Measurements from ENCODE around the gene MLPH. TPM values are rescaled to one million over a fixed set of nuclear protein-coding genes. Genes with fewer than 3 reads are reported as not detected.

Gene MLPH
- total and polyA plus RNA-seq, 2 of the 4 experiments (the other 2 are of a cell fraction), result 13.8 to 21.6 TPM

DNA sequence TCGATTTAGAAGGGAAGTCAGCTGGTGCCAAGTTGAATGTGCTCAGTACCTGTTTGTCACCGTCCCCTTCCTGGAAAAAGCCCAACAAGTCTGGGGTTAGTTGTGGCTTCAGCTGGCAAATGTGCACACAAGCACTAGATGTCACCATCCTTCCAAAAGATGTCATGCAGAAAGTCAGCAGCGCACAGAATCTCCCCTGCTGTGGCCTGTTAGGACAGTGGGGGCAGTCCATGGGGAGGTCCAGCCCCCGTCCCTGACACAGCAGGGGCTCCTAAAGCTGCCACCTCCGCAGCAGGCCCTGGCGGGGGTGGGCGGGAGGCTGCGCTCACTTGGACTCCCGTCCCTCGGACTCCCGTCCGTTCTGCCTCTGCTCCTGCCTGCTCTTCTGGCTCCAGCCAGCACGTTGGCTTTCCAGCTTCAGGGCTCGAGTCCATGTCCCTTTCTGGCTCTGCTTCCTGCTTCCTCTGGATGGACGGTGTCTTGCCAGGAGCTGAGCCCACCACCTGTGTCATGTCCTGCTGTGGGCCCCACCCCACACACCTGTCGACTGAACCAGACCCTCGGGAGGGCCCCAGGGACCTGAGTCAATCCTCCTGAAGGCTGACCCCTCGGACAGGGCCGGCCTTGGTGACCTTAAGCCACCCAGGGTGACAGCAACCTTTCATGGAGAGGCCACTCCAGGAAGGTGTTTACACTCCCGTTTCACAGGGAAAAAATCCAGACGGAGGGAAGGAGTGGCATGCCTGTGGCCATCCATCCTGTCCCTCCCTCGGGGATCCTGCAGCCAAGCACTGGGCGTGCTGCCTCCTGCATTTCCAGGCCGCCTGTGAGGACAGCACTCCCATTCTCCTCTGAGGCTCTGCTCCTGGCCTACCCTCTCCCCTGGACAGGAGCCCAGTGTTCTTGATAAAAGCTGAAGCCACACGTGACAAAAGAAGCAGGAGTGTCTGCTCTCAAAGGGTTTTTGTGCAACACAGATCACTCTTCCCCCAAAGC lies 95.0 kb downstream of the MLPH start:
- Histone ChIP-seq H3K4me2 (ENCODE audit: low read depth, low read length) (peak overlapping the region; percentile 38; the same call in 1 of the 2 replicates), H2AK9ac (replicated peaks; ENCODE audit: low read depth, low read length, poor library complexity) (peak overlapping the region; percentile 90), H4K20me1 (ENCODE audit: insufficient read depth, low read length) (no peaks in the 10 kb centered on the region), H2BK15ac (ENCODE audit: low read depth, low read length) (peak overlapping the region; percentile 62; the same call in 2 of the 3 replicates), H3K23ac (ENCODE audit: low read depth, low read length) (no peak overlapping the region), H3K4me3 (ENCODE audit: insufficient read depth, low read depth, low read length) (no peak overlapping the region), H3K18ac (ENCODE audit: low read depth, low read length) (no peak overlapping the region), H2BK20ac (ENCODE audit: low read depth, low read length) (0 out of 2 replicates have a peak overlapping the region, but pooled peaks have one; percentile 35), H3K27ac (ENCODE audit: insufficient read depth, low read length) (no peak overlapping the region), H3K56ac (ENCODE audit: extremely low read depth, insufficient read depth, low read length) (no peak overlapping the region), H4K5ac (ENCODE audit: low read depth, low read length) (no peak overlapping the region), H3K36me3 (ENCODE audit: control insufficient read depth, insufficient read depth, low read length) (no peaks in the 10 kb centered on the region), H3K14ac (replicated peaks; ENCODE audit: low read depth, low read length) (peak overlapping the region; percentile 43), H3K79me1 (ENCODE audit: low read depth in 1 of 2, low read length in 2 of 2) (no peaks in the 10 kb centered on the region), H3K9ac (ENCODE audit: low read depth, low read length) (no peak overlapping the region), H3K4me1 (ENCODE audit: control insufficient read depth, insufficient read depth, low read length) (no peaks in the 10 kb centered on the region), H2BK120ac (ENCODE audit: low read depth, low read length) (peak overlapping the region; percentile 61; the same call in 1 of the 2 replicates), H3K4ac (ENCODE audit: low read depth, low read length) (peak overlapping the region; percentile 65), H4K8ac (ENCODE audit: low read depth in 2 of 2, low read length in 2 of 2) (peak overlapping the region in 1 of 2 experiments; percentile 71; a peak in 1 of 4 replicates), H4K91ac (ENCODE audit: insufficient read depth, low read depth, low read length) (0 out of 2 replicates have a peak overlapping the region, but pooled peaks have one; percentile 5), H3K27me3 (ENCODE audit: control insufficient read depth, insufficient read depth, low read length) (peaks cover 4% of the 10 kb centered on the region; the same call in 1 of the 2 replicates), H3K9me1 (ENCODE audit: insufficient read depth, low read length) (0 out of 2 replicates have a peak, but pooled peaks cover 3% of the 10 kb centered on the region), H2AFZ (replicated peaks; ENCODE audit: low read length, poor library complexity) (peak overlapping the region; percentile 89), H2AK5ac (ENCODE audit: low read depth, low read length) (peak overlapping the region; percentile 80), H2BK5ac (ENCODE audit: low read depth, low read length, poor library complexity, severe bottlenecking) (no peak overlapping the region), H3K9me3 (ENCODE audit: control insufficient read depth, insufficient read depth, low read length) (no peaks in the 10 kb centered on the region)
- POLR2A ChIA-PET (ENCODE audit: unreplicated experiment), result interaction anchor here (0.6 to 0.8 kb wide), 2 partner anchors 10 to 168 kb away, joined by 6 to 10 read pairs; partner anchors contain the start of gene COL6A3
- CTCF ChIA-PET, result interaction anchor here (0.6 to 2.9 kb wide), 13 partner anchors 10 to 754 kb away, joined by 3 to 20 read pairs (median 3); no protein-coding TSS in a partner anchor
- DNase-seq (peak; percentile 71), ATAC-seq (ENCODE audit: low read depth) (peak; percentile 92)
- BruUV-seq (replicated peaks), result no TSS peak
- 25% methylated on average over 7 of the region's 25 CpGs; no CpG with 5 or more reads in 1 of the 2 experiments for WGBS, 2 experiments (ENCODE audit: extremely low coverage in 2 of 2, insufficient read length in 1 of 2)
- in situ Hi-C loops (cut with MboI; ENCODE audit: low sequenced_read_pairs), result no loop called here
- intact Hi-C loops (cut with micrococcal nuclease), result loop anchor here (1.0 to 2.0 kb wide), 3 partner anchors 91 to 192 kb away; no protein-coding TSS in a partner anchor
- dilution Hi-C loops (cut with HindIII; ENCODE audit: low sequenced_read_pairs, unreplicated experiment), result no loop called here
- TF ChIP-seq RCOR1 (IDR thresholded peaks at IDR 0.05; ENCODE audit: insufficient replicate concordance, low read length) (no peak), RFX5 (IDR thresholded peaks at IDR 0.05; ENCODE audit: low read depth, low read length) (no peak), MXI1 (IDR thresholded peaks at IDR 0.05; ENCODE audit: borderline replicate concordance, low read depth, low read length) (no peak), RAD21 (IDR thresholded peaks at IDR 0.05; ENCODE audit: low read length) (peak; percentile 77), MAFK (IDR thresholded peaks at IDR 0.05; ENCODE audit: low read depth, low read length) (no peak), FOS (IDR thresholded peaks at IDR 0.05; ENCODE audit: low read depth, low read length) (no peak), BHLHE40 (IDR thresholded peaks at IDR 0.05; ENCODE audit: low read depth, low read length) (no peak), SMC3 (IDR thresholded peaks at IDR 0.05; ENCODE audit: low read depth, low read length) (peak; percentile 77), NFE2L2 (IDR thresholded peaks at IDR 0.05; ENCODE audit: low read depth, low read length) (no peak)
- TF ChIP-seq, protein P1, sequence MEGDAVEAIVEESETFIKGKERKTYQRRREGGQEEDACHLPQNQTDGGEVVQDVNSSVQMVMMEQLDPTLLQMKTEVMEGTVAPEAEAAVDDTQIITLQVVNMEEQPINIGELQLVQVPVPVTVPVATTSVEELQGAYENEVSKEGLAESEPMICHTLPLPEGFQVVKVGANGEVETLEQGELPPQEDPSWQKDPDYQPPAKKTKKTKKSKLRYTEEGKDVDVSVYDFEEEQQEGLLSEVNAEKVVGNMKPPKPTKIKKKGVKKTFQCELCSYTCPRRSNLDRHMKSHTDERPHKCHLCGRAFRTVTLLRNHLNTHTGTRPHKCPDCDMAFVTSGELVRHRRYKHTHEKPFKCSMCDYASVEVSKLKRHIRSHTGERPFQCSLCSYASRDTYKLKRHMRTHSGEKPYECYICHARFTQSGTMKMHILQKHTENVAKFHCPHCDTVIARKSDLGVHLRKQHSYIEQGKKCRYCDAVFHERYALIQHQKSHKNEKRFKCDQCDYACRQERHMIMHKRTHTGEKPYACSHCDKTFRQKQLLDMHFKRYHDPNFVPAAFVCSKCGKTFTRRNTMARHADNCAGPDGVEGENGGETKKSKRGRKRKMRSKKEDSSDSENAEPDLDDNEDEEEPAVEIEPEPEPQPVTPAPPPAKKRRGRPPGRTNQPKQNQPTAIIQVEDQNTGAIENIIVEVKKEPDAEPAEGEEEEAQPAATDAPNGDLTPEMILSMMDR (conservative IDR thresholded peaks at IDR 0.05; ENCODE audit: low read depth, low read length), result peak; percentile 66
- TF ChIP-seq, protein P2, sequence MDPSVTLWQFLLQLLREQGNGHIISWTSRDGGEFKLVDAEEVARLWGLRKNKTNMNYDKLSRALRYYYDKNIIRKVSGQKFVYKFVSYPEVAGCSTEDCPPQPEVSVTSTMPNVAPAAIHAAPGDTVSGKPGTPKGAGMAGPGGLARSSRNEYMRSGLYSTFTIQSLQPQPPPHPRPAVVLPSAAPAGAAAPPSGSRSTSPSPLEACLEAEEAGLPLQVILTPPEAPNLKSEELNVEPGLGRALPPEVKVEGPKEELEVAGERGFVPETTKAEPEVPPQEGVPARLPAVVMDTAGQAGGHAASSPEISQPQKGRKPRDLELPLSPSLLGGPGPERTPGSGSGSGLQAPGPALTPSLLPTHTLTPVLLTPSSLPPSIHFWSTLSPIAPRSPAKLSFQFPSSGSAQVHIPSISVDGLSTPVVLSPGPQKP (IDR thresholded peaks at IDR 0.05; ENCODE audit: borderline replicate concordance, low read depth, low read length), result no peak
- TF ChIP-seq, protein P3, sequence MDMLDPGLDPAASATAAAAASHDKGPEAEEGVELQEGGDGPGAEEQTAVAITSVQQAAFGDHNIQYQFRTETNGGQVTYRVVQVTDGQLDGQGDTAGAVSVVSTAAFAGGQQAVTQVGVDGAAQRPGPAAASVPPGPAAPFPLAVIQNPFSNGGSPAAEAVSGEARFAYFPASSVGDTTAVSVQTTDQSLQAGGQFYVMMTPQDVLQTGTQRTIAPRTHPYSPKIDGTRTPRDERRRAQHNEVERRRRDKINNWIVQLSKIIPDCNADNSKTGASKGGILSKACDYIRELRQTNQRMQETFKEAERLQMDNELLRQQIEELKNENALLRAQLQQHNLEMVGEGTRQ (IDR thresholded peaks at IDR 0.05; ENCODE audit: low read depth, low read length), result no peak

All from IMR-90 (cell line).